Muscle of leg (tissue), 16 donors: ENCODE data around the gene PDZD11. TPM values are rescaled to one million over a fixed set of nuclear protein-coding genes. Genes with fewer than 3 reads are reported as not detected.
"Not testable (repeated sequence)": the region's sequence is repeated elsewhere in the genome, so short reads cannot be mapped to it uniquely, and the experiment has no call there.

Experiments
- DNase-seq: peaks from one replicate; pipeline ENCODE4 v3.0.0; 2013
- H3K27ac ChIP-seq: one replicate; pipeline ENCODE4 v1.5.1; 2013; ENCODE audit warnings: mild to moderate bottlenecking, low read length, control low read depth
- H3K27me3 ChIP-seq: one replicate; pipeline ENCODE4 v1.6.1; 2013; ENCODE audit warnings: low read length; ENCODE audit not compliant: control insufficient read depth, insufficient read depth
- H3K36me3 ChIP-seq: one replicate; pipeline ENCODE4 v1.6.1; 2013; ENCODE audit warnings: low read length; ENCODE audit not compliant: control insufficient read depth, insufficient read depth
- H3K4me1 ChIP-seq: one replicate; pipeline ENCODE4 v1.6.1; 2013; ENCODE audit warnings: low read length; ENCODE audit not compliant: control insufficient read depth, insufficient read depth
- H3K4me3 ChIP-seq: one replicate; pipeline ENCODE4 v1.5.1; 2013; ENCODE audit warnings: low read length, control low read depth
- H3K9me3 ChIP-seq: replicated peaks from 2 replicates; pipeline ENCODE4 v1.6.1; 2013; ENCODE audit warnings: low read depth, low read length; ENCODE audit not compliant: control insufficient read depth
- WGBS: methylation state at CpG from one replicate; pipeline ENCODE4 v1.1.5; 2013; ENCODE audit warnings: missing lambda C conversion rate; ENCODE audit not compliant: insufficient coverage; 5-methylcytosine and 5-hydroxymethylcytosine counted together
- long read RNA-seq, 11 donors: transcript quantifications; one replicate each; lab custom pipeline, GENCODE V29; 2026
- polyA plus RNA-seq, 8 donors: library from polyadenylated mRNA; unstranded; fragments of 120-200 nt; gene quantifications; one replicate each; pipeline versions ENCODE4 v1.2.1 to v1.2.3, GENCODE V29; 2013; ENCODE audit warnings: inconsistent platforms in 1 of 8, low replicate concordance in 1 of 8; ENCODE audit not compliant: insufficient read length in 8 of 8, insufficient read depth in 1 of 8
- total RNA-seq: library from RNA; stranded (reverse); fragments of 120-200 nt; gene quantifications from one replicate; pipeline ENCODE4 v1.2.4, GENCODE V29; 2013

The PDZD11 gene, protein sequence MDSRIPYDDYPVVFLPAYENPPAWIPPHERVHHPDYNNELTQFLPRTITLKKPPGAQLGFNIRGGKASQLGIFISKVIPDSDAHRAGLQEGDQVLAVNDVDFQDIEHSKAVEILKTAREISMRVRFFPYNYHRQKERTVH
- total RNA-seq (30.7 TPM), polyA plus RNA-seq (10 to 100 TPM; 36.6 to 46.6 (median 40.2) TPM)
- long read RNA-seq, donor 1, transcript PDZD11-201 (7 exons, 1,043 nt): major isoform, 6 of 6 reads
- long read RNA-seq, donor 1, partial matches to known transcripts: 0 of 6 reads
- long read RNA-seq, donor 1, other reads (novel, unspliced or antisense): 0 of 6 reads
- long read RNA-seq, donor 2, partial matches to known transcripts: 0 of 3 reads
- long read RNA-seq, donor 2, other reads (novel, unspliced or antisense): 0 of 3 reads
- long read RNA-seq, donor 3, transcript PDZD11-201 (7 exons, 1,043 nt): major isoform, 16 of 17 reads
- long read RNA-seq, donor 3, partial matches to known transcripts: 0 of 17 reads
- long read RNA-seq, donor 3, other reads (novel, unspliced or antisense): 0 of 17 reads
- long read RNA-seq, donor 4, transcript PDZD11-201 (7 exons, 1,043 nt): major isoform, 6 of 9 reads
- long read RNA-seq, donor 4, partial matches to known transcripts: 0 of 9 reads
- long read RNA-seq, donor 4, other reads (novel, unspliced or antisense): 0 of 9 reads
- long read RNA-seq, donor 5, transcript PDZD11-201 (7 exons, 1,043 nt): major isoform, 31 of 40 reads
- long read RNA-seq, donor 5, transcript PDZD11-202 (8 exons, 784 nt): minor isoform, 9 of 40 reads
- long read RNA-seq, donor 5, partial matches to known transcripts: 0 of 40 reads
- long read RNA-seq, donor 5, other reads (novel, unspliced or antisense): 0 of 40 reads
- long read RNA-seq, donor 6, transcript PDZD11-201 (7 exons, 1,043 nt): major isoform, 25 of 29 reads
- long read RNA-seq, donor 6, partial matches to known transcripts: 0 of 29 reads
- long read RNA-seq, donor 6, other reads (novel, unspliced or antisense): 0 of 29 reads
- long read RNA-seq, donor 7, transcript PDZD11-201 (7 exons, 1,043 nt): major isoform, 24 of 31 reads
- long read RNA-seq, donor 7, partial matches to known transcripts: 5 of 31 reads
- long read RNA-seq, donor 7, other reads (novel, unspliced or antisense): 0 of 31 reads
- long read RNA-seq, donor 8, transcript PDZD11-201 (7 exons, 1,043 nt): major isoform, 18 of 20 reads
- long read RNA-seq, donor 8, partial matches to known transcripts: 0 of 20 reads
- long read RNA-seq, donor 8, other reads (novel, unspliced or antisense): 0 of 20 reads
- long read RNA-seq, donor 9, transcript PDZD11-202 (8 exons, 784 nt): minor isoform, 6 of 16 reads
- long read RNA-seq, donor 9, transcript PDZD11-201 (7 exons, 1,043 nt): major isoform, 10 of 16 reads
- long read RNA-seq, donor 9, partial matches to known transcripts: 0 of 16 reads
- long read RNA-seq, donor 9, other reads (novel, unspliced or antisense): 0 of 16 reads
- long read RNA-seq, donor 10, transcript PDZD11-201 (7 exons, 1,043 nt): major isoform, 27 of 29 reads
- long read RNA-seq, donor 10, partial matches to known transcripts: 0 of 29 reads
- long read RNA-seq, donor 10, other reads (novel, unspliced or antisense): 0 of 29 reads
- long read RNA-seq, donor 11, transcript PDZD11-201 (7 exons, 1,043 nt): major isoform, 18 of 19 reads
- long read RNA-seq, donor 11, partial matches to known transcripts: 0 of 19 reads
- long read RNA-seq, donor 11, other reads (novel, unspliced or antisense): 0 of 19 reads

DNA sequence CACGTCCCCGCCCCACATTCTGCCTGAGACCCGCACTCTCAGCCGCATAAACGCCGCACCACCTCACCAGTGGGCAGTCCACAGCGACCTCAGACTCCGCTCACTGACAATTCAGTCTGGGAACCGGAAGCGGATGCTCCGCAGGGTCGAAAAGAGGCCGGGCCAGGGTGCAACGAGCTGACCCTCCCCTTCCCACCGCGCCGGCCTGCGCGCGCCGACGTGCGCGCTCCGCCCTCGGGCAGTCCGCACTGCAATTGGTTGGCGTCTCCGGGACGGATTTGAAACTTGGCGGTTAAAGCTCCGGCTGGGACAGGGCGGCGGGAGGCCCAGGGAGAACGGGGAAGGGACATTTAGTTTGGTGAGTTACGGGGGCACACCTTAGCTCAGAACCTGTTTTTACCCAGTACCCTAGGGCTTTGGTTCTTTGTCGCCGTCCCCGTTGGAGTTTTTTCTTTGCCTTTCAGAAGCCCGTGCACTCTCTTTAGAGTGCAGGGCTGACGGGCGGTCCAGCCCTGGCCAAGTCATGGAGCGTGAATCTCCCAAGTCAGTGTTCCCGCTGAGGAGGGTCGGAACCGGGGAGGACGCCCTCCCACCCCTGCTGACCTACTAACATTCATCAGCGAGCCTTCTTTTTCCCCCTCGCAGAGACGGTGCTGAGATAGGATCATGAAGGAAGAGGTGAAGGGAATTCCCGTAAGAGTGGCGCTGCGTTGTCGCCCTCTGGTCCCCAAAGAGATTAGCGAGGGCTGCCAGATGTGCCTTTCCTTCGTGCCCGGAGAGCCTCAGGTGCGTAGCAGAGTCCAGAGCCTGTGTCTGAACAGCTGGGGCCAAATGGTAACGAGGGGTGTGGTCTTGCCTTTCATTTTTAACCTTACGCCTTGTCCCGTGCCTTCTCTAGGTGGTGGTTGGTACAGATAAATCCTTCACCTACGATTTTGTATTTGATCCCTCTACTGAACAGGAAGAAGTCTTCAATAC lies at the start of gene PDZD11, which contains the start of gene KIF4A:
PDZD11 (minus strand) TSS at position 135 of the 978 bp plus-strand sequence. CDS start 586 bp downstream, outside the sequence.
KIF4A (plus strand) TSS at position 312 of the 978 bp plus-strand sequence; CDS start at position 667, 355 bp downstream.
- Histone ChIP-seq H3K36me3 (peaks cover 6% of the 10 kb centered on the region), H3K27ac (peak within 1 kb of the TSS; percentile 67), H3K9me3 (no peaks in the 10 kb centered on the region), H3K27me3 (peaks cover 8% of the 10 kb centered on the region), H3K4me1 (peaks cover 5% of the 10 kb centered on the region), H3K4me3 (peak within 1 kb of the TSS; percentile 75)
- 42% methylated on average over 35 of the region's 62 CpGs for WGBS
- peak; percentile 93 for DNase-seq

DNA sequence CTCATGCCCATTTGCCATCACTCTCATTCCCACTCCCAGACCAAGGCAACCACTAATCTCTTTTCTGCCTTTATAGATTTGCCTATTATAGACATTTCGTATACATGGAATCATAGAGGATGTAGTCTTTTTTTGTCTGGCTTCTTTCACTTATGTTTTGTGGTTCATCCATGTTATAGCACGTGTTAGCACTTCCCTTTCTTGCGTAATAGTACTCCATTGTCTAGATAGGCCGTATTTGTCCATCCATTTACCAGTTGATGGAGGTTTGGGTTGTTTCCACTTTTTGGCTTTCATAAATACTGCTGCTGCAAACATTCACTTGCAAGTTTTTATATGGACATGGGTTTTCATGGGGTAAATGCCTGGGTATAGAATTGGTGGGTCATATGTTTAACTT lies 48.6 kb upstream of the PDZD11 start:
- peak; percentile 9 for DNase-seq
- WGBS: no CpG with 5 or more reads among the region's 4 CpGs

DNA sequence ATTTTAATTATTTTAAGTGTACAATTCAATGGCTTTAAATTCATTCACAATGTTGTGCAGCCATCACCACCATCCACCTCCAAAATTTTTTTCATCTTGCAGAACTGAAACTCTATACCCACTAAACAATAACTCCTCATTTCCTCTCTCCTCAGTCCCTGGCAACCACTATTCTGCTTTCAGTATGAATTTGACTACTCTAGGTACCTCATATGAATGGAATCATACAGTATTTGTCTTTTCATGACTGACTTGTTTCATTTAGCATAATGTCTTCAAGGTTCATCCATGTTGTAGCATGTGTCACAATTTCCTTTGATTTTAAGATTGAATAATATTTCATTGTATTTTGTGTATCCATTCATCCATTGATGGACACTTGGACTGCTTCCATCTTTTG lies 47.0 kb upstream of the PDZD11 start:
- H3K27me3 ChIP-seq: no peaks in the 10 kb centered on the region
- no peaks in the 10 kb centered on the region for H3K36me3 ChIP-seq
- DNase-seq: no peak
- no peaks in the 10 kb centered on the region for H3K9me3 ChIP-seq
- no peak overlapping the region for H3K4me3 ChIP-seq
- H3K4me1 ChIP-seq: no peaks in the 10 kb centered on the region
- H3K27ac ChIP-seq: no peak overlapping the region

More for the DNA sequence above, 48.6 kb upstream of the PDZD11 start:
- Histone ChIP-seq H3K27me3 (no peaks in the 10 kb centered on the region), H3K4me1 (no peaks in the 10 kb centered on the region), H3K27ac (no peak overlapping the region), H3K4me3 (no peak overlapping the region), H3K36me3 (peaks cover 3% of the 10 kb centered on the region), H3K9me3 (no peaks in the 10 kb centered on the region)

DNA sequence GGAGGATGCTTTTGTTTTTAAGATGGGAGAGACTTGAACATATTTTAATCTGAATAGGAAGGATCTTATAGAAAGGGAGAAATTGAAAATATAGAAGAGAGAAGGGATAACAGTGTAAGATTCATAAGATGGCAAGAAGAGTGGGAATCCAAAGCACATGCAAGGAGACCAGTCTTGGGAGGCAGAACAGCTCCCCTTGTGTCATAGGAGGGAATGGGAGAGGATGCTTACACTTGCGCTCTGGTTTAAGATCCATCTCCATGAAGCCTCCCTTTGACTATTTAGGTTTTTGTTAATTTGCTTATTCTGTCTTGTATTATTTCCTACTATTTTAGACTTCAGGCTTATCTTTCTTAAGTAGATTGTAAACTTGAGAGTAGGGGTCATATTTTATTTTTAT lies 42.9 kb upstream of the PDZD11 start:
- Histone ChIP-seq H3K36me3 (no peaks in the 10 kb centered on the region), H3K9me3 (no peaks in the 10 kb centered on the region), H3K27ac (no peak overlapping the region), H3K4me3 (no peak overlapping the region), H3K4me1 (no peaks in the 10 kb centered on the region), H3K27me3 (no peaks in the 10 kb centered on the region)
- no CpG with 5 or more reads among the region's 1 CpG for WGBS
- DNase-seq: no peak

DNA sequence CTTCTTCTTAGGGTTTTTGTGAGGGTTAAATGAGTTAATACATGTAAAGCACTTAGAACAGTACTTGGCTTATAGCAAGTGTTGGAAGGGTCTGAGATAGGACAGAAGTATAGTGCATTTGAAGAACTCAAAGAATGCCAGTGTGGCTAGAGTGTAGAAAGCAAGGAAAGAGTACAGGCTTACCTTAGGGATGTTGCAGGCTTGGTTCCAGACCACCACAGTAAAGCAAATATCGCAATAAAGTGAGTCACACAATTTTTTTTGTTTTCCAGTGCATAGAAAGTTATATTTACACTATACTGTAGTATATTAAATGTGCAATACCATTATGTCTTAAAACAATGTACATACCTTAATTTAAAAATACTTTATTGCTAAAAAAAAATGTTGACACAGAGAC lies 41.4 kb upstream of the PDZD11 start:
- H3K4me1 ChIP-seq: no peaks in the 10 kb centered on the region
- H3K9me3 ChIP-seq: no peaks in the 10 kb centered on the region
- no peak overlapping the region for H3K4me3 ChIP-seq
- no CpG with 5 or more reads among the region's 1 CpG for WGBS
- no peak overlapping the region for H3K27ac ChIP-seq
- no peaks in the 10 kb centered on the region for H3K36me3 ChIP-seq
- no peaks in the 10 kb centered on the region for H3K27me3 ChIP-seq
- DNase-seq: no peak

DNA sequence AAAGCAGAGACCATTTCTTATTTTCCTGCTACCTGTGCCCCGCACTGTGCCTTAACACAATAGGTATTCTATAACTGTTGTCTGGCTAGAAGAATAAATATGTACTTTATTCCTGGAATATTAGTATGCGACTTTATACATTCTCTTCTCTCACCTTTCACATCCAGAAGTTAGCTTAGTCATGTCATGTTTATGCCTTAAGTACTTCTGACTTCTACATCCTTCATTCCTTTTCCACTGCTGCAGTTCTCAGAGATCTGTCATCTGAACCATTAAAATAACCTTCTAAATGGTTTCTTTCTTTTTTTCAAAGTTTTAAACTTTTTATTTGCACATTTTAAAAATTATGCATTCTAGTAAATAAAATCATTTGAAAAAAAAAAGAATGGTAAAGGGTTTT lies 34.6 kb upstream of the PDZD11 start:
- H3K9me3 ChIP-seq: no peaks in the 10 kb centered on the region
- H3K27me3 ChIP-seq: no peaks in the 10 kb centered on the region
- no peak for DNase-seq
- H3K4me1 ChIP-seq: no peaks in the 10 kb centered on the region
- WGBS: no CpG with 5 or more reads among the region's 2 CpGs
- no peaks in the 10 kb centered on the region for H3K36me3 ChIP-seq
- no peak overlapping the region for H3K4me3 ChIP-seq
- no peak overlapping the region for H3K27ac ChIP-seq

DNA sequence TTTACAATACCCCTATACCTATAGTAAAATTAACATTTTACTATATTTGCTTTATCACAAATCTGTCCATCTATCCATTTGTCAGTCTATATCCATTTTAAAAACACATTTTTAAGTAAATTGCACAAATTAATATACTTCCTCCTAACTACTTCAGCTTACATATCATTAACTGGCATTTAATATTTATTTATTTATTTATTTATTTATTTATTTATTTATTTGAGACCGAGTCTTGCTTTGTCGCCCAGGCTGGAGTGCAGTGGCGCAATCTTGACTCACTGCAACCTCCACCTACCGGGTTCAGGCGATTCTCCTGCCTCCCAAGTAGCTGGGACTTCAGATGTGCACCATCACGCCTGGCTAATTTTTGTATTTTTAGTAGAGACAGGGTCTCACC lies 33.9 kb upstream of the PDZD11 start:
- not testable (repeated sequence) for H3K36me3 ChIP-seq, H3K9me3 ChIP-seq, H3K27ac ChIP-seq, H3K4me3 ChIP-seq, DNase-seq, H3K4me1 ChIP-seq, H3K27me3 ChIP-seq
- no CpG with 5 or more reads among the region's 6 CpGs for WGBS

DNA sequence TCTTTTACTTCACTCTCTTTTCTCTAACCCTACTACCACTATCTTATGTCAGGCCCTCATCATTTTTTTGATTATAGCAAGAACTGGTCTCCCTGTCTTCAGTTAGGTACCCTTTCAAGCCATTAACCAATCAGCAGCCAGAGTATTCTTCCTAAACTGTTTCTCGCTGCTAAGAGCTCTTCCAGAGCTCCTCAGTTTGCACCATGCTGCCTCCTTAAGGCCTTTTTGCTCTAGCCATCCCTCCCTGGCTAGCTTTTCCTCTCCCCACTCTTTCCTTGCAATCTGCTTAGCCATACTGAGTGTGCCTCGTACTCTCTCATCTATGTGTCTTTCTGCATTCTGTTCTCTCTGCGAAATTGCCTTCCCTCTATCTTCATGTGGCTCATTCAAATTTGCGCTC lies 33.1 kb upstream of the PDZD11 start:
- 79% methylated on average over 4 of the region's 4 CpGs for WGBS
- H3K4me3 ChIP-seq: no peak overlapping the region
- no peaks in the 10 kb centered on the region for H3K9me3 ChIP-seq
- H3K4me1 ChIP-seq: no peaks in the 10 kb centered on the region
- H3K27me3 ChIP-seq: no peaks in the 10 kb centered on the region
- H3K36me3 ChIP-seq: no peaks in the 10 kb centered on the region
- DNase-seq: no peak
- no peak overlapping the region for H3K27ac ChIP-seq
